GM18520 (cell line): ENCODE measurements around the gene TTC6.

Experiments used
- ATAC-seq: cut with Tn5 transposase; IDR thresholded peaks from one replicate; pipeline ENCODE4 v1.9.1; 2021; ENCODE audit not compliant: unreplicated experiment

The TTC6 gene

GRCh38 chr14:37584211-37585100 lies 11.0 kb upstream of the TTC6 start:
- no peak for ATAC-seq

GRCh38 chr14:37585101-37585511 lies 10.3 kb upstream of the TTC6 start:
- ATAC-seq: no peak

GRCh38 chr14:37585971-37586796 lies 9.2 kb upstream of the TTC6 start:
- ATAC-seq: no peak

- no peak for ATAC-seq
Observed at GRCh38 chr14:37586797-37587130, 8.7 kb upstream of the TTC6 start.

GRCh38 chr14:37587131-37587803 lies 8.2 kb upstream of the TTC6 start:
- ATAC-seq: no peak

- no peak for ATAC-seq
Observed at GRCh38 chr14:37587881-37588666, 7.4 kb upstream of the TTC6 start.

- no peak for ATAC-seq
Observed at GRCh38 chr14:37588667-37588955, 6.8 kb upstream of the TTC6 start.

GRCh38 chr14:37588956-37589714 lies 6.3 kb upstream of the TTC6 start:
- ATAC-seq: no peak

GRCh38 chr14:37589715-37590427 lies 5.6 kb upstream of the TTC6 start:
- no peak for ATAC-seq

GRCh38 chr14:37590428-37591139 lies 4.8 kb upstream of the TTC6 start:
- no peak for ATAC-seq

- no peak for ATAC-seq
Observed at GRCh38 chr14:37591311-37591940, 4.0 kb upstream of the TTC6 start.

- no peak for ATAC-seq
Observed at GRCh38 chr14:37591941-37592481, 3.4 kb upstream of the TTC6 start.

GRCh38 chr14:37592482-37593408 lies 2.7 kb upstream of the TTC6 start:
- ATAC-seq: no peak

- ATAC-seq: no peak
Observed at GRCh38 chr14:37593511-37594237, 1.8 kb upstream of the TTC6 start.

GRCh38 chr14:37594238-37594970 lies 1.0 kb upstream of the TTC6 start:
- no peak for ATAC-seq
